Thoracic aorta (tissue), 2 donors: ENCODE data around the gene SPINK8. TPM values are rescaled to one million over a fixed set of nuclear protein-coding genes. Genes with fewer than 3 reads are reported as not detected.
"Not testable (repeated sequence)": the region's sequence is repeated elsewhere in the genome, so short reads cannot be mapped to it uniquely, and the experiment has no call there.

Experiments
- ATAC-seq: fragments of 150-250 bp; one replicate; pipeline ENCODE4 v1.8.0; 2017; ENCODE audit warnings: low read depth; ENCODE audit not compliant: insufficient number of reproducible peaks, low FRiP score
- DNase-seq: peaks from one replicate; pipeline ENCODE4 v3.0.0-alpha.2; 2020; ENCODE audit warnings: low spot score
- H3K27ac ChIP-seq, 2 donors: fragments of 200-600 bp; sonication (generic); 1 replicate in 1 of 2; 2 replicates in 1 of 2; pipeline ENCODE4 v1.5.1; 2016; ENCODE audit warnings: mild to moderate bottlenecking in 2 of 2, moderate library complexity in 2 of 2
- H3K27me3 ChIP-seq: fragments of 200-600 bp; sonication (generic); replicated peaks from 2 replicates; pipeline ENCODE4 v1.6.0; 2016; ENCODE audit warnings: mild to moderate bottlenecking; ENCODE audit not compliant: insufficient read depth
- H3K36me3 ChIP-seq: fragments of 200-600 bp; sonication (generic); one replicate; pipeline ENCODE4 v1.5.1; 2016
- H3K4me1 ChIP-seq, 2 donors: fragments of 200-600 bp; sonication (generic); 1 replicate in 1 of 2; 2 replicates in 1 of 2; pipeline versions ENCODE4 v1.5.1 to v1.6.0; 2016; ENCODE audit warnings: low read depth in 2 of 2, mild to moderate bottlenecking in 1 of 2; ENCODE audit not compliant: control insufficient read depth in 1 of 2
- H3K4me3 ChIP-seq: fragments of 200-600 bp; sonication (generic); 2 replicates; pipeline ENCODE4 v1.5.1; 2016; ENCODE audit warnings: mild to moderate bottlenecking
- H3K9me3 ChIP-seq: fragments of 200-600 bp; sonication (generic); 2 replicates; pipeline ENCODE4 v1.5.1; 2016
- total RNA-seq, 2 donors: library from RNA; depleted of rRNA; stranded (reverse); fragments of >200 nt; gene quantifications; one replicate each; pipeline versions ENCODE4 v1.1.0 to v1.2.3, GENCODE V29; 2016
- TF ChIP-seq, protein P1 (sequence below): fragments of 200-600 bp; sonication (generic); IDR thresholded peaks from one replicate; pipeline ENCODE4 v1.5.1; 2019; ENCODE audit warnings: antibody characterized with exemption

The SPINK8 gene
- total RNA-seq, 2 donors from 2014 or later, result not detected

DNA sequence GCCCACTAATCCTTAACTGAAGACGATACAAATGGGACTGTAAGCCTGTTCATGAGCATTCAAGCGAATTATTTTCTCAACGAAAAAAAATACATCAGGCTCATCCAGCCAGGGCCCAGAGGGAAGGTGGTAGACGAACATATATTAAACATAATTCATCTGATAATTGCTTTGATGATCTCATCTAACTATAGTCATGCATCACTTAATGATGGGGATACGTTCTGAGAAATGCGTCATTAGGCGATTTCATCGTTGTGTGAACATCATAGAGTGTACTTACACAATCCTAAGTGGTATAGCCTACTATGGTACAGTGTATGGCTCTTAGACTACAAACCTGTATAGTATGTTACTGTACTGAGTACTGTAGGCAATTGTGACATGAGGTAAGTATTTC is 10.0 kb upstream of the SPINK8 start:
- TF ChIP-seq, protein P1, sequence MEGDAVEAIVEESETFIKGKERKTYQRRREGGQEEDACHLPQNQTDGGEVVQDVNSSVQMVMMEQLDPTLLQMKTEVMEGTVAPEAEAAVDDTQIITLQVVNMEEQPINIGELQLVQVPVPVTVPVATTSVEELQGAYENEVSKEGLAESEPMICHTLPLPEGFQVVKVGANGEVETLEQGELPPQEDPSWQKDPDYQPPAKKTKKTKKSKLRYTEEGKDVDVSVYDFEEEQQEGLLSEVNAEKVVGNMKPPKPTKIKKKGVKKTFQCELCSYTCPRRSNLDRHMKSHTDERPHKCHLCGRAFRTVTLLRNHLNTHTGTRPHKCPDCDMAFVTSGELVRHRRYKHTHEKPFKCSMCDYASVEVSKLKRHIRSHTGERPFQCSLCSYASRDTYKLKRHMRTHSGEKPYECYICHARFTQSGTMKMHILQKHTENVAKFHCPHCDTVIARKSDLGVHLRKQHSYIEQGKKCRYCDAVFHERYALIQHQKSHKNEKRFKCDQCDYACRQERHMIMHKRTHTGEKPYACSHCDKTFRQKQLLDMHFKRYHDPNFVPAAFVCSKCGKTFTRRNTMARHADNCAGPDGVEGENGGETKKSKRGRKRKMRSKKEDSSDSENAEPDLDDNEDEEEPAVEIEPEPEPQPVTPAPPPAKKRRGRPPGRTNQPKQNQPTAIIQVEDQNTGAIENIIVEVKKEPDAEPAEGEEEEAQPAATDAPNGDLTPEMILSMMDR, result no peak
- Histone ChIP-seq H3K36me3 (no peaks in the 10 kb centered on the region), H3K4me3 (no peak overlapping the region), H3K9me3 (no peaks in the 10 kb centered on the region), H3K4me1 (no peaks in the 10 kb centered on the region), H3K27ac (no peak overlapping the region), H3K27me3 (no peaks in the 10 kb centered on the region)
- ATAC-seq (no peak), DNase-seq (no peak)

DNA sequence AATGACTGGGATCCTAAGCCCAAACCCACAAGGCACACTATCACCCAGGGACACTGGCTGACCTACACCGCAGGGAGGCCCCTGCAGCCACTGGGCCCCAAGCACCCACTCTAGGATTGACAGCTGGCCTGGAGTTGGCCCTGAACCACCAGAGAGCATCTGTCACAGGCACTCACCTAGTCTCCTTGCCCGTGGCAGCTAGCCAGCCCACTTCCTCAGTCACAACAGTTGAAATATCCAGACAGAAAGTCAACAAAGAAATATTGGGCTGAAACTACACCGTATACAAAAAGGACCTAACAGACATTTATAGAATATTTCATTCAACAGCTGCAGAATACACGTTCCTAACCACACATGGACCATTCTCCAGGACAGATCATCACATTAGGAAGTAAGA is 5.2 kb upstream of the SPINK8 start:
- H3K27me3 ChIP-seq, result no peaks in the 10 kb centered on the region
- no peak for DNase-seq
- H3K4me1 ChIP-seq, result no peaks in the 10 kb centered on the region
- no peak for ATAC-seq
- no peaks in the 10 kb centered on the region for H3K36me3 ChIP-seq
- H3K27ac ChIP-seq, result no peak overlapping the region
- TF ChIP-seq, protein P1, result no peak
- H3K4me3 ChIP-seq, result no peak overlapping the region
- no peaks in the 10 kb centered on the region for H3K9me3 ChIP-seq

DNA sequence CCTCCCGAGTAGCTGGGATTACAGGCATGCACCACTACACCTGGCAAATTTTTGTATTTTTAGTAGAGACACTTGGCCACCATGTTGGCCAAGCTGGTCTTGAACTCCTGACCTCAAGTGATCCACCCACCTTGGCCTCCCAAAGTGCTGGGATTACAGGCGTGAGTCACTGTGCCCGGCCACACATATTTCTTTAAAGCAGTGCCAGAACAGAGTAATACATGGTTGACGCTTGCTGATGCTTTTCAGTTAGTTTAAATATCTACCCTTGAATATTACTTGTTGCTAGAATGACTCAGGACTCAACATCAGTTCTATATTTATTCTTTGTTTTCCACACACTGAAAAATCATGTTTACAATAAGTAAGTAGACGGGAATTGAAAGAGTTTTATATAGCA is 4.1 kb upstream of the SPINK8 start:
- not testable (repeated sequence) for H3K4me3 ChIP-seq, ATAC-seq, H3K27ac ChIP-seq

DNA sequence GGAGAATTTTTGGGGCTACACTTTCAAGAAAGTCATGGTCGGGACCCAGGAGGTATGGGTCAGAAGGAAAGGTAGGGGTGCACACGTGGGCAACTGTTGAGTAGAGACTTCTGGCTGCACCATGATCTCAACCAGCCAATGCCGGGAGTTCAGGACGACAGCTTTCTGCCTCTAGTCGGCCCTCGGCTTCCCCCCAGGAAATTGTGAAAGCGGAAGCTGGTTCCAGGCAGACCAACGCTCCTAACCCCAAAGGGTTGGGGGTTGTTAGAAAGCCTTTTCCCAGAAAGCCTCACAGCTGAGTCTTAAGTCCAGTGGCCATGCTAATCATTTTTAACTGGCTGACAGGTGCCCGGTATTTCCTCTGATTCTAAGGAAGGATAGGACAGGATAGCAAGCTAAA is 1.8 kb upstream of the SPINK8 start:
- H3K27me3 ChIP-seq, DNase-seq, H3K27ac ChIP-seq, H3K4me3 ChIP-seq, H3K4me1 ChIP-seq, H3K9me3 ChIP-seq, H3K36me3 ChIP-seq, ATAC-seq: not testable (repeated sequence)

More for the DNA sequence above, 4.1 kb upstream of the SPINK8 start:
- H3K36me3 ChIP-seq, H3K4me1 ChIP-seq, H3K9me3 ChIP-seq, DNase-seq, H3K27me3 ChIP-seq: not testable (repeated sequence)

DNA sequence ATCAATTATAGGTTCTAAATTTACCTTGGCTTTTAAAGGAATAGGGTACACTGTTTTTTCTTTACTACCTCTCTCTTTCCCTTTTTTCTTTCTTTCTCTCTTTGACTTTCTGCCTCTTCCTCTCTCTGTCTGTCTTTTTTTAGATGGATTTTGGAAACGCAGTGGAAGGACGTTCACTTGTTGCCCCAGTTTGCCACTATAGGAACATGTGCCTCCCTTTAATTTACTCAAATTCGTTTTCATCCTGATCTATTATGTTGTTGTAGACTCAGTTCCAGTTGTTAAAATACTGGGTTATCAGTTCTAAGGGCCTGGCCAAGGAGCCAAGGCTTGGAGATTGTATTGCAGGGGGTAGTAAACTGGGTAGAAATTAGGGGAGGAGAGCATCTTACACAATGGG is 1.1 kb upstream of the SPINK8 start:
- Histone ChIP-seq H3K27ac (no peak overlapping the region), H3K27me3 (no peaks in the 10 kb centered on the region), H3K9me3 (no peaks in the 10 kb centered on the region), H3K36me3 (no peaks in the 10 kb centered on the region), H3K4me3 (no peak overlapping the region), H3K4me1 (no peaks in the 10 kb centered on the region)
- DNase-seq, result no peak
- no peak for ATAC-seq
- TF ChIP-seq, protein P1, result no peak

DNA sequence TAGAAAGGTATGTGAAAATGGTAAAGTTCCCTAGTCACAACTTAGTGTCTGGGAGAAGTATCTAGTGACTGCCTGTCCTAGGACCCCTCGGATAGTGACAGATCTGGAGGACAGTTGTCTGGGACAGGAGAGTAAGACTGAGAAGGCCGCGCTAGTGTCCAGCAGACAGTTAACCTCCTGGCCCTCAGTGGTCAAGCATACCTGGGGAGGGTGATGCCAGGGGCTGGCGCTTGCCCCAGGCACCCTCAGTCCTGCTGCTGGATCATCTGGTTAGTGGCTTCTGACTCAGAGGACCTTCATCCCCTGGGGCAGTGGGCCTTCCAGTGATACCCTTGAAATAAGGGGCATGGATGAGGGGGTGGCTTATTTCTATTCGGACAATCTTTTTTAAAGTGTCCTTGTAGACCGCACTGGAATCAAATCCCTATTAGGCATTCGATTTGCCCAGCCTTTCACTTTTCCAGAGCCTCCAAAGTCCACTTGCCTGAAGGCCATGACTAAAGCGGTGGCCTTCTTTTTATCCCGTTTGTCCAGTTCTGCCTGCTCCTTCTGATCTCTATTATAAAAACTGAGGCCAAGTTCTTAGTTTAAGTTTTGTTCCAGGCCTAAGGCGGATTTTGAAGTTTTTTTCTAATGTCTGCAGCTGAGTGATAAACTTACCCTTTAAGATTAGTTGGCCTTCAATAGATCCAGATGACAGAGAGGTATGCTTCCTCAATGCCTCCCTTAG is 1.6 kb downstream of the SPINK8 start:
- not testable (repeated sequence) for ATAC-seq, H3K36me3 ChIP-seq, DNase-seq, H3K27ac ChIP-seq, H3K9me3 ChIP-seq, H3K4me3 ChIP-seq, H3K27me3 ChIP-seq, H3K4me1 ChIP-seq

DNA sequence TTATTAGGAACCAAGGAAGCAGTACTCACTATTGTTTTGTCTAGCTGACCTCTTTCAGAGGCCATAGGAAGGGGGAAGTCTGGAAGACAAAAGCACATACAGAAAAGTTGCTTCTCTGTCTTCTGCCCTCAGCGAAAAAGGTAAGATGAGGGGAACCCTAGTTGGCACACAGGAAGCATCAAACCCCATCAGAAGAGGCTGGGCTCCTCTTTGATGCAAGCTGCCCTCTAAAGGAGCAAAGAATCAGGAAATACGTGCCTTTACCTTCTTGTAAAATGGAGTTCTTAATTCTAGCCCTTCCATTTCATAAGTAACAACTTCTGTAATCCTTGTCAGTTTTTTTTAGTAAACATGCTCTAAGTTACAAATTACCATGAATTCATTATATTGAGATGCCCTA is 12.5 kb downstream of the SPINK8 start:
- Histone ChIP-seq H3K27ac (no peak overlapping the region), H3K9me3 (peaks cover 11% of the 10 kb centered on the region), H3K4me1 (no peaks in the 10 kb centered on the region), H3K36me3 (no peaks in the 10 kb centered on the region), H3K4me3 (no peak overlapping the region), H3K27me3 (no peaks in the 10 kb centered on the region)
- ATAC-seq (no peak), DNase-seq (no peak)
- TF ChIP-seq, protein P1, result no peak
